Stimulated activated CD8-positive, alpha-beta memory T cell treated with anti-CD3 and anti-CD28 coated beads, Interleukin-12 subunit alpha, Interleukin-12 subunit beta, amount 100 ng/mL, for 24 hours (primary cell): ENCODE measurements around the gene SMCO4.

Source experiments
- DNase-seq: peaks from one replicate; pipeline ENCODE4 v3.0.0-alpha.2; 2020; ENCODE audit errors: extremely low read depth

The SMCO4 gene

GRCh38 chr11:93504110-93505095, 38.8 kb downstream of the SMCO4 start:
- DNase-seq = no peak

GRCh38 chr11:93501856-93502255, 41.3 kb downstream of the SMCO4 start:
- DNase-seq = no peak

GRCh38 chr11:93500759-93501158, 42.4 kb downstream of the SMCO4 start:
- DNase-seq = no peak

- no peak for DNase-seq
Observed at GRCh38 chr11:93498641-93499040, 44.5 kb downstream of the SMCO4 start.

- no peak for DNase-seq
Observed at GRCh38 chr11:93498161-93498560, 45.0 kb downstream of the SMCO4 start.

DNA sequence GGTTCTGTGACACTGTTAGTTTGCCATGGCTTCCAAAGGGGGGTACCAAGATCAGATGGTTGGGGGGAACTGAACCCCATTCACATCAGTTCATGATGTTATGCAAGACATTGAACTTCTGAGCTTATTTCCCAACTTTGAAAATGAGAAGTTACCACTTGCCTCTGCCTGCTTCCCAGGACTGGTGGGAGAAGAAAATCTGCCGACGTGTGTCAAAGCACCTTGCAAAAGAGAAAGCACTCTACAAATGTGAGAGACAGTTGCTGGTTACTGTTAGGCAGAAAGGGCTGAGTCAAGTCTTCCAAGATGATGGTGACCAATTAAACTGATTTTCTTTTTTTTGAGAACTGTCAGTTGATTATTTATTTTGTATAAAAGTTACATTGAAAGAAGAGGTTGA, 45.6 kb downstream of the SMCO4 start:
- no peak for DNase-seq

DNA sequence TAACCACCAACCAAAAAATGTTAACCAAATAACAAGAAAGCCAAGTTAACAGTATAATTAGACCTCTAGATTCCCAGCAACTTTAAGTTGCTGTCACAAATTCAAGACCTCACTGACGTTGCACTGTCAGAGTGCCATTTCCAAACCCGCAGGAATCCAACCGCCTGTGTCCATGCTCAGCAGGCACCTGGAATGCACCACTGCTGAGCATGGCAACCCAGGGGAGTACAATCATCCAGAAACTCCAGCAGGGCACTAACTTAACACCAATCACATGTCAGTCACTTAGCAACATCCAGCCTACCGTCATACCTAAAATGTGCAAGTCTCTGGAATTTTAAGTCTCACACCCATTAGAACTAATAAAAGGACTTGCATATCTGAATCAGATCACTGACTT, 48.8 kb downstream of the SMCO4 start:
- no peak for DNase-seq

- DNase-seq = no peak
Observed at GRCh38 chr11:93493252-93493897, 49.8 kb downstream of the SMCO4 start.

DNA sequence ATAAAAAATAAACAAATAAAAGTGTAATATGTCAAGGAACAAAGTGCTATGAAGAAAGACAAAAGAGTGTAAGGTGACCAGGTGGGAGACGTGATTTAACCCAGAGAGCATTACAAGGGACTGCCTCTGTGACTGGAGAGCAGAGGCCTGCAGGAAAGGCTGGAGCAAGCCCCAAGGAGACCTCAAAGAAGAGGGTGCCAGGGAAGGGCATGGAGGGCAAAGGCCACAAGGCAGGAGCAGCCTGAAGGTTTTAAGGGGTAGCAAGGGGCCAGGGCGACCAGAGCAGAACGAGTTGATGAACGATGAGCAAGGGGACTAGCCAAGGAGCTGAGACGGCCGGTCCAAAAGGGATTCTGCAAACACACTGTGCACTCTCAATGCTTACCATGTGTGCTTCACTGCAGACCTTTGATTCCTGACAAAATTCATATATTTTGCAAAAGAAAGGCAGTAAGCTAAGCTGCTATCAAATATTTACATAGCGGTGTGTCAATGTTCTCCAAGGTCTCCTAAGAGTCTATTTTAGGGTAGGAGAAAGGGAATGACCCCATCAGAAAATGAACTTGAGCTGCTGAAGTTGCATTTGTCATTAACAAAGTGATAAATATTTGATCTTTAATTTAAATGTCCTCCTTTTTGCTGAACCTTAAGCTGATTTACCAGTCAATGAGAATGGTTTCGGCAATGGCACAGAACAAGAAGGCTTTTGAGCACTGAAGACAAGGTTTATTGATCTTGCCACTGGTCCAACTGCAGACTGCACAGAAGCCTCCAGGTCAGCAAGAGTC, 50.5 kb downstream of the SMCO4 start:
- no peak for DNase-seq

GRCh38 chr11:93491973-93492372, 51.2 kb downstream of the SMCO4 start:
- DNase-seq = no peak

GRCh38 chr11:93490996-93491618, 52.1 kb downstream of the SMCO4 start:
- DNase-seq = no peak

GRCh38 chr11:93489841-93490240, 53.4 kb downstream of the SMCO4 start:
- no peak for DNase-seq

DNA sequence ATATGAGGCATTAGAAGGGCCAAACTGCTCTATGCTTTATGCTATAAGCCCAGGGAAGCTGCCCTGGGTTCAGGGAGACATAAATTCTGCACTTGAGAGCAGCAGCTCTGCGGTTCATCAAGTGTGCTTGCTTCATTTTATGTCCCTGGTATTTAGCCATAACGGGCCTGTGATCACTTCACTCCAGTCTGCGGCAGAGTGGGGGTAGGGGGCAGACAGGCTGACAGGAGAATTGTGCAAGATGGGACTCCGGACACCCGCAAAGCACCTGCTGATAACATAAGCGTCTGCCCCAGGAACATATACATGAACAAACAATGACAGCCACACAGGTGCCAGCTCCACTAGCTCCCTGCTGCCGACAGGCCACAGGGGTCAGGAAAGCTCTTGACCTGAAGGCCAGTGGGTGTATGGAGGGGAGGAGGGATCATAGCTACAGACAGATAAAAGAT, 56.1 kb downstream of the SMCO4 start:
- DNase-seq = no peak

DNA sequence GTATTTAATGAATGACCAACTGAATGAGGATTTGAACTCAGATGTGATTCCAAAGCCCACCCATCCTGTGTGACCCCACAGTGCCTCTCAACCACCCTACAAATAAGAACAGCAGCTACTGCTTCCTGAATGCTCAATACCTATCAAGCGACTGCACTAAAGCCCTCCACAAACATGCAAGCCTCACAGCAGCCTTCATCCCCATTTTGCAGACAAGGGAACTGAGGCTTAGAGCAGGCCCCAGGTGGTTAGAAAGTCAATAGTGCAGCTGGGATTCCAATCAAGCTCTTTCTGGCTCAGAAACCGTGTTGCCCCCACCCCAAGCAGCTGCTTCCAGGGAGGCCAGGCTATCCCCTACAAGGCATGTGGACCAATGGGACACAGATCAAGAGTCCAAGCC, 57.2 kb downstream of the SMCO4 start:
- DNase-seq = no peak

DNA sequence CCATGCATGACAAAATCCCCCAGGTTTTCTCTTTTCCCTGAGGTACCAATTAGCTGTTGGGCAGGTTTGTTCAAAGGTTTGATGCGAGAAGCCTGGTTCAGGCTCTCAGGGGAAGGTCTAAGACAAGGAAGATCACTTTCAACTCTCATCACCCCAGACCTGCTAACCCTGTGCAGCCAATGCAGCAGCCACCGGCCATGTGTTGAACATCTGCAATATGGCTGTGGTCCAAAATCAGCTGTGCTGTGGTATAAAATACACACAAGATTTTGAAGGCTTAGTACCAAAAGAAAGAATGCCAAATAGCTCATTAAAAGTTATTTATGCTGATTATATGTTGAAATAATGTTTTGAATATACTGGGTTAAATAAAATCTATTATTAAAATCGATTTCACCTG, 58.5 kb downstream of the SMCO4 start:
- DNase-seq = no peak

DNA sequence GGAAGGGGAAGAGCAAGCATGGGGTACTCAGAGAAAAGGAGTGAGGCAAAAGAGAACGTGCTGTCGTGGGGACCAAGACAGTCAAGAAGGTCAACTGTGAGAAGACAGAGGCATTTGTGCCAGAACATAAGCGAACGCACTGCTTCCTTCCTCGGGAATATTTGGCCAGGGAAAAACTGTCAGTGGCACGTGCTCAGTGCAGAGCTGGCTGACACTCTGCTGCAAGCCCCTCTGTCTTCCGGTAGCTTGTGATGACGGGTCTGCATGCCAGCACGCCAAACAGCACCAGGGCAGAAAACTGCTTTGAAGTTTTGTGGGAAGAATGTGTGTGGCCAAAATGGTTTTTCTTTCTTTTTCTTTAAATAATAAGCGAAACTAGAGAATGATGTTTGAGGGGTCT, 60.6 kb downstream of the SMCO4 start:
- DNase-seq = no peak

GRCh38 chr11:93481696-93482095, 61.5 kb downstream of the SMCO4 start:
- no peak for DNase-seq

- DNase-seq = no peak
Observed at GRCh38 chr11:93481279-93481678, 61.9 kb downstream of the SMCO4 start.

- no peak for DNase-seq
Observed at GRCh38 chr11:93480756-93481155, 62.4 kb downstream of the SMCO4 start.

DNA sequence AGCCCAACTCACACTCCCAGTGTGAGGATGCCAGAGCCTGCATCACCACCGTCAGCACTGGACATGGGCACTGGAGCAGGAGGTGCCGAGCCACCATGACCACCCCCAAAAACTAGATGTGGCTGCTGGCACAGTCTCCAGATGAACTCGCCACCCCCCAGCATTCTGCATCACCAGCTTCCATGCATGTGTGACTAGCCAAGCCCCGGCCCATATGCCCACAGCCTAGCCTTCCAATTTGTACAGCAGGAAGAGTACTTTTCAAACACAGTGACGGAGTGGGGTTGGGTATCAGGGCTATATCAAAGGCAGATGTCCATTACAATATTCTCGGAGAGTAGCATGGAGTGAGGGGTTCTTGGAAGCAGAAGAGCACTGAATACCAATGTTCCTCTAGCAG, 62.9 kb downstream of the SMCO4 start:
- no peak for DNase-seq

GRCh38 chr11:93478841-93479240, 64.3 kb downstream of the SMCO4 start:
- DNase-seq = no peak
